Epithelial cell of proximal tubule (primary cell): ENCODE data around the gene ZP3. TPM values are rescaled to one million over a fixed set of nuclear protein-coding genes. Genes with fewer than 3 reads are reported as not detected.
"Not testable (repeated sequence)": the region's sequence is repeated elsewhere in the genome, so short reads cannot be mapped to it uniquely, and the experiment has no call there.

Experiments
- DNase-seq: peaks from one replicate; pipeline ENCODE4 v3.0.0-alpha.2; 2011; ENCODE audit warnings: low read depth
- H3K4me3 ChIP-seq: 2 replicates; pipeline ENCODE4 v1.5.1; 2011; ENCODE audit warnings: low read depth, mild to moderate bottlenecking, low read length
- CTCF ChIP-seq: conservative IDR thresholded peaks from 2 replicates; pipeline ENCODE4 v1.5.1; 2012; ENCODE audit warnings: low read depth, mild to moderate bottlenecking, low read length
- total RNA-seq: library from RNA; depleted of rRNA; stranded (reverse); fragments of >200 nt; gene quantifications from 2 replicates; pipeline ENCODE4 v1.2.3, GENCODE V29; 2015

ZP3 gene
- total RNA-seq, 1 donor from 2014 or later, result 4.7 TPM

GRCh38 chr7:76386691-76387260 lies 38.0 kb upstream of the ZP3 start:
- no peak for TF ChIP-seq CTCF
- no peak for DNase-seq
- H3K4me3 ChIP-seq, result no peak overlapping the region

DNA sequence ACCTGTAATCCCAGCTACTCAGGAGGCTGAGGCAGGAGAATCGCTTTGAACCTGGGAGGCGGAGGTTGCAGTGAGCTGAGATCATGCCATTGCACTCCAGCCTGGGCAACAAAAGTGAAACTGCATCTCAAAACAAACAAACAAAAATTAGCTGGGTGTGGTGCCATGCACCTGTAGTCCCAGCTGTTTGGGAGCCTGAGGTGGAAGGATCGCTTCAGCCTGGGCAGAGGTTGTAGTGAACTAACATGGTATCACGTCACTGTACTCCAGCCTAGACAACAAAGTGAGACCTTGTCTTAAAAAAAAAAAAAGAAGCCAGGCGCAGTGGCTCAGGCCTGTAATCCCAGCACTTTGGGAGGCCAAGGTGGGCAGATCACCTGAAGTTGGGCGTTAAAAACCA lies 37.0 kb upstream of the ZP3 start:
- not testable (repeated sequence) for H3K4me3 ChIP-seq

DNA sequence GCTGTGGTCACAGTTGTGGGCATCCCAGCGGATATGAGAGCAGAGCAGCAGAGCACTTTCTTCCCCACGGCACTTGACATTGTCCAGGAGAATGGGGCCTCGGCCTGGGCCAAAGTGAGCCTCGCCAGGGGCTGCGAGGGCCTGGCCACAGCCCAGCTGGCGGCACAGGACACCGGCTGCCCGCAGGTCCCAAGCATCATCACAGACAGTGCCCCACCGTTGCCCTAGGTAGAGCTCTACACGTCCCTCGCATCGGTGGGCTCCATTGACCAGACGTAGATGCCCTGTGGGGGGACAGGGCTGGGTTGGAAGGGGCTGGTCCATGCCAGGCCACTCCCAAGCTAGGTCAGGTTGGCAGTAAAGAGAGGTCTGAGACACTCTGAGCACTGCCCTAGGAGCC lies 34.7 kb upstream of the ZP3 start:
- no peak for TF ChIP-seq CTCF
- DNase-seq, result no peak
- no peak overlapping the region for H3K4me3 ChIP-seq

More for the DNA sequence above, 37.0 kb upstream of the ZP3 start:
- not testable (repeated sequence) for DNase-seq

- DNase-seq, result no peak
- peak overlapping the region; percentile 60 for H3K4me3 ChIP-seq
- TF ChIP-seq CTCF, result no peak
These were observed 32.1 kb upstream of the ZP3 start for GRCh38 chr7:76392531-76393115.

DNA sequence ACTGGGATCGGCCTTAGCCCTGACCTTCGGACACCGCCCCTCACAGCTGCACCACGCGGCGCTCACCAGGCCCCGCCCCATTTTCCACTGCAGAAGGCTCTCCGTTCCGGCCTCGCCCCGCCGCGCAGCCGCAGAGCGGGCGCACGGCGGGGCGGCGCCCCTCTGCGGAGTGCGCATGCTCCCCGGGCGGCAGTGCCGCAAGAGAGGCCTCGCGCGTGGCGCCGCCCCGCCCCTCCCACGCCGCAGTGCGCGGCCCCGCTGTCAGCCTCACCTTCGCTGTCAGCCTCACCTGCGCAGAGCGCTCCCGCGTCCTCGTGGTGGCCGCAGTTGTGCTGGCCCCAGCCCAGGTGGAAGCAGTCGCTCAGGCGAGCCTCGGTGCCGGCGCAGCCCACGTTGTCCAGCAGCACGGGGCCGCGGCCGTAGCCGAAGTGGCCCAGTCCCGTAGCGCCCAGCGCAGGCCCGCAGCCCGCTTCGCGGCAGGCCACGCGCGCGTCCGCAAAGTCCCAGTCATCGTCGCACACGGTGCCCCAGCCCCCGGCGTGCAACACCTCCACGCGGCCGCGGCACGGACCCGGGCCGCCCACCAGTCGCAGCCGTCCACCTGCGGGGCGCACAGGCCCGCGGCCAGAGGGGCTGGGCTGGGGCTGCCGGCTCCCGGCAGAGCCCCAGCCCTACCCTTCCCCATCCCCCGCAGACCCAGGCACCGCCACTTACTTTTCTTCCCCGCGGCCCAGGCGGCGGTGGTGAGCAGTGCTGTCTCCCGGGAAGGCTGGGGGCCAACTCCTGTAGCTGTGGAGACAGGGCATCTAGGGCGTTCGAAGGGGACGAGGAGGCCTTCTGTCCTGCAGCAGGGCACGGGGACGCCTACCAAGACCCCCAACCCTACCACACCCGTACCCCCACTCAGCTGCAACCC lies 31.4 kb upstream of the ZP3 start:
- peak overlapping the region; percentile 60 for H3K4me3 ChIP-seq
- TF ChIP-seq CTCF, result no peak
- DNase-seq, result no peak

DNA sequence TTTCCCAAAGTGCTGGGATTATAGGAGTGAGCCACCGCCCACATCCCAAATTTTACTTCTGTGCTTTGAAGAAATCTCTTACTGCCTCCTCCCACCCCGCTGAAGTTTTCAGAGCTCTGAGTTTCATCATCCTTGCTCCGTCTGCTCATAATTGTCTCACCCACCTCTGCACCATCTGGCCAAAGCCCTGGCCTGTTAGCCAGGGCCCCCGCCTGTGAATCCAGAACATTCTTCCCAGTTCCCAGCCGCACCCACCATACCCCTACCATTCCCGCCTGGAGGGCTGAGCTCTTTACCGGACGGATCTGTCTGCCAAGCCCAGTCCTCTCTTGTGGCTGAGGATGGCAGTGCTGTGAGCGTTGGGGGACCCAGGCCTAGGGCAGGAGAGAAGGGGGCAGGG lies 29.8 kb upstream of the ZP3 start:
- H3K4me3 ChIP-seq, result no peak overlapping the region
- no peak for TF ChIP-seq CTCF
- no peak for DNase-seq

DNA sequence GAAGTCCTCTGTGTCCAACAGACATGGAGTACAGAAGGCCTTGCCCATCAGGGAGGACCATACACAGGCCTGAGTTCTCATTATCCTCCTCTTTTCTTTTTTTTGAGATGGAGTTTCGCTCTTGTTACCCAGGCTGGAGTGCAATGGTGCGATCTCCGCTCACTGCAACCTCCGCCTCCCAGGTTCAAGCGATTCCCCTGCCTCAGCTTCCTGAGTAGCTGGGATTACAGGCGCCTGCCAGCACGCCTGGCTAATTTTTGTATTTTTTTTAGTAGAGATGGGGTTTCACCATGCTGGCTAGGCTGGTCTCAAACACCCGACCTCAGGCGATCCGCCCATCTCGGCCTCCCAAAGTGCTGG lies 29.2 kb upstream of the ZP3 start:
- DNase-seq, H3K4me3 ChIP-seq: not testable (repeated sequence)
